NCI-H1436 (cell line): Measurements from ENCODE around the gene CDK6.
"Not testable (repeated sequence)": the region's sequence is repeated elsewhere in the genome, so short reads cannot be mapped to it uniquely, and the experiment has no call there.

Experiments
- DNase-seq: peaks from one replicate; lab custom pipeline; 2025; lab: John Stamatoyannopoulos, UW

Gene CDK6

DNA sequence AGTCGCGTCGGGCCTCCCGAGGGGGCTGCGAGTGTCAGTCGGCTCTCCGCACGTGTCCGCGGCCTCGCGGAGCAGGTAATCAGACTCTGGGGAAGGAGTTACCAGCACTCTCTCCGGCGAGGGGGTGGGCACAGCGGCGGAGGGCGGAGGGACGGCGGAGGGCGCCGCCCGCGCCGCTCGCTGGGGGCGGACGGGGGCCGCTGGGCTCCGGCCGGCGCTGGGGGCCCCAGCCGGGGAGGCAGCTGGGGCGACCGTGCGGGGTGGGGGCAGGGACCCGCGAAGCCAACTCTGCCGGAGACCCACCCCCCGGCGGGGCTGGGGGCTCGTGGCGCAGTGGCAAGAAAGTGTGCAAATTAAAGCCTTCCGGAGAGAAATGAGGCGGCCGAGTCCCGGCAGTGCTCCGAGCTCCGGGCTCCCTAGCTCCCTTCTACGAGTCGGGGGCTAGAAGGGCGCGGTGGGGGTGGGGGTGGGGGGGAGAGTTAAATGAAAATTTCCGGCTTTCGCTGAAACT, at the start of gene CDK6:
CDK6 (minus strand) TSS at position 85 of the 511 bp plus-strand sequence. CDS start 3,250 bp downstream, outside the sequence.
- no peak for DNase-seq

DNA sequence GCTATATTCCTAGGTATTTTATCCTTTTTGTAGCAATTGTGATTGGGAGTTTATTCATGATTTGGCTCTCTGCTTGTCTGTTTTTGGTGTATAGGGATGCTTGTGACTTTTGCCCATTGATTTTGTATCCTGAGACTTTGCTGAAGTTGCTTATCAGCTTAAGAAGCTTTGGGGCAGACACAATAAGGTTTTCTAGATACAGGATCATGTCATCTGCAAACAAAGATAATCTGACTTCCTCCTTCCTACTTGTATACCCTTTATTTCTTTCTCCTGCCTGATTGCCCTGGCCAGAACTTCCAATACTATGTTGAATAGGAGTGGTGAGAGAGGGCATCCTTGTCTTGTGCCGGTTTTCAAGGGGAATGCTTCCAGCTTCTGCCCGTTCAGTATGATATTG, 49.7 kb upstream of the CDK6 start:
- DNase-seq: not testable (repeated sequence)

DNA sequence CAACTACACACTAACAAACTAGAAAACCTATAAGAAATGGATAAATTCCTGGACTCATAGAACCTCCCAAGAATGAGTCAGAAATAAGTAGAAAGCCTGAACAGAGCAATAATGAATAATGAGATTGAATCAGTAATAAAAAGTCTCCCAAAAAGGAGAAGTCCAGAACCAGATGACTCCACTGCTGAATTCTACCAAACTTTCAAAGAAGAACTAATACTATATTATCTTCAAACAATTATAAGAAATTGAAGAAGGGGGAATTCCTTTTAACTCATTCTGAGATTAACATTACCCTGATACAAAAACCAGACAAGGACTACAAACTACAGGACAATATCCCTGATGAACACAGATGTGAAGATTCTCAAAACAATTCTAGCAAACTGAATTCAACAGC, 47.8 kb upstream of the CDK6 start:
- DNase-seq: no peak

DNA sequence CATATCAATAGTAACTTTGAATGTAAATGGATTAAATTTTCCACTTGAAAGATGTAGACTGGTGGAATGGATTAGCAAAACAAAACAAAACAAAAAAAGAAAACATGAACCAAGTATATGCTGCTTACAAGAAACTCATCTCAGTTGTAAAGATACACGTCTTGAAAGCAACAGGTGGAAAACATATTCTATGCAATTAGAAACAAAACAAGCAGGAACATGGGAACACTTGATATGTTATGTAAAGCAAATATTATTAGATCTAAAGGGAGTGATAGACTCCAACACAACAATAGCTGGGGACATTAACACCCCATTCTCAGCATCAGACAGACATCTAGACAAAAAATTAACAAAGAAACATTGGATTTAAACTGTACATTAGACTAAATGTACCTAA, 46.4 kb upstream of the CDK6 start:
- DNase-seq: no peak

DNA sequence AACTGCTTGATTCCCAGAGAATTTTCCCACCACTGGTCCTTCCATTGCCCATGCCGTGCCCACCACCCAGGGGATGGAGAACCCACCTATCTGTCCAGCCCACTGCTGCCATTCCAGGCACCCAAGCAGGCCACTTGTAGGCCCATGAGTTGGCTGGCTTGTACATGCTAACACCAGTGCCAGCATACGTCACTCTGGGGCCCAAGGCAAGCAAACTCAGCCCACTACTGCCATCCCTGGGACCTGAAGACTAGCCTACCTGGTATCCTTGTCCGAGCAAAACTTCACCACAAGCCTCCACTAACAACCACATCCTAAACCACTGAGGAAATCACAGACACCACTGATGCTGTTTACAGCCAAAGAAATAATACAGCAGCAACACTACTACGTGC, 44.7 kb upstream of the CDK6 start:
- no peak for DNase-seq

DNA sequence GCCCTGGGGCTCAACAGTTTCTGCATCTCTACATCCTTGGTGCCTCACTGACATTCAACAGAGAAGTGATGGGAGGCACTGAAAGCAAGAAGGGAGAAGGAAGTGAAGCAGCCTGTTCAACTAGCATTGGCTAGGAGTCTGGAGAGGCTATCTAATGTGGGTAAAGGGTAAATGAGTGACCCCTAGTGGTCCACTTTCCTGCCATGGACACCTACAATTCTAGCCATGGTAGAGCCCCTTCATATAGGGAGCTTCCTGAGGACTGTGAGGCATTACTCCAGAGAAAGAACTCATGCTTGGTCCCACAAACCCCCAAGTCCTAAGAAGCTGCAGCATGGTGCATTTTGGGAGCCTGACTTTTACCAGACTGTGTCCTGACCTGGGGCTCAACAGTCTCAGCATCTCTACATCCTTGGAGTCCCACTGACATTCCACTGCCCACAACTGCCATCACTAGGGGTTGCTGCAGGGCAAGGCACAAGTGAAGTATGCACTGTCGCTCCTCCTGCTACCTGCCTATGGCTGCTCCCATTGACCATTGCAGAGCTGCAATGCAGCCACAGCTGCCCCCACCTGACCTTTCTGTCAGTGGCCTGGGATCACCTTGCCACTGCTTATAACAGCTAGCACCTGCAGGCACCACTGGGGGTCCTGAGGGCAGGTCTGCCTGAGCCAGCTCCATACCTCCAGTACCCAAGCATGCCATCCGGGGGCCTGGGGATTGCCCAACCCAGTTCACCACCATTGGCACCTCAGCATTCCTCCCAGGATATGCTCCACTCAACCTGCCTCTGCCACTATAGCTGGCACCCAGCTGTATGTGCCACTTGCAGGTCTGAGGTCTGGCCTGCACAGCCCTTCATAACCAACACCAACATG, 44.1 kb upstream of the CDK6 start:
- no peak for DNase-seq

DNA sequence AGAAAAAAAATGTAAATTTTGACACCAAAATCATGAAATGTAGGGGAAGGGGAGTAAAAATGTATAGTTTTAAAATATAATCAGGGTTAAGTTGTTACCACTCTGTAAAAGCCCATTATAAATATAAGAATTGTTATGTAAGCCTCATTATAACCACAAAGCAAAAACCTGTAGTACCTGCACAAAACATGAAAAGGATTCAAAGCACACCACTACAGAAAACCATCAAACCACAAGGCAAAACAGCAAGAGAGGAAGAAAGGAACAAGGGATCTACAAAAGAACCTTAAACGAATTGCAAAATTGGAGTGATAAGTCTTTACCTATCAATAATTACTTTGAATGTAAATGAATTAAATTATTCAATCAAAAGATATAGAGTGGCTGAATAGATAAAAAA, 41.0 kb upstream of the CDK6 start:
- DNase-seq: no peak

DNA sequence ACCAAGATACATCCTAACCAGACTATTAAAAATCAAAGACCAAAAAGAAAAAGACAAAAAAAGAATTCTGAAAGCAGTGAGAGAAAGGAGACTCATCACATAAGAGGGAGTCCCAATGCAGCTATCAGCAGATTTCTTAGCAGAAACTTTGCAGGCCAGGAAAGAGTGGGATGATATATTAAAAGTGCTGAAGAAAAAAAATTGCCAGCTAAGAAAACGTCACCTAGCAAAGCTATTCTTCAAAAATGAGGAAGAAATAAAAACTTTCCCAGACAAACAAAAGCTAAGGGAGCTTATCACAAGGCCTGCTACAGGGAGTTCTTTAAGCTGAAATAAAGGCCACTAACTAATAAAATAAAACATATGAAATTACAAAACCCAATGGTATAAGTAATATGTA, 40.5 kb upstream of the CDK6 start:
- no peak for DNase-seq

DNA sequence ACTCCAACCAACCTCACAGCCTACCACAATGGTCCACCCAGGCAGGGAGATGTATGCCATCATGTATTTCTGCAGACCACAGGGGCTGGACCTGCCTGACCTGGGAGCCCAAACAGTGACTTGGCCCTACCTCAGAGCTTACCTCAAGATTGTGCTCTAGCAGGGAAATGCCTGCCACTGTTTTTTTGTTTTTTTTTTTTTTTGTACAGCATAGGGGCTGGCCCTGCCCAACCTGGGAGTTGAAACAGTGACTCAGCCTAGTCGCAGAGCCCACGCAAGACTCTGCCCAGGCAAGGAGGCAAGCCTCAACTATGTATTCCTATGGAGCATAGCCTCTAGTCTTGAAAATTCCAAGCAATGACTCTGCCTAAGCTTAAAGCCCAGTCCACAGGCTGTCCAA, 39.3 kb upstream of the CDK6 start:
- no peak for DNase-seq

DNA sequence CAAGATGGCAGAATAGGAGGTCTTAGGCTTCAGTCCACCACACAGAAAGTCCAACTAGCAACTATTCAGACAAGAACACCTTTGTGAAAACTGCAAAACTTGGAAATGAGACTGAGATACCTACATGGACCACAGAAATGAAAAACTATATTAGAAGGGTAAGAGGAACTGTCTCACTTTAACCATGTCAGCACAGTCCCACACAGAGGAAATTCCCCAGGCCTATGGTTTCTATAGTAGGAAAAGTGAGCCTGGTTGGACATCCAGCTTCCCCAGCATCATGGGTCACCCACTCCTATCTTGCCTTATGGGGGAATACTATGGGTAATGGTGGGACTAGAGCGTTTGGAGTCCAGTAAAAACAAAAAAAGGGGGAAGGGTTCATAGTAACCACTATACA, 38.8 kb upstream of the CDK6 start:
- DNase-seq: no peak

DNA sequence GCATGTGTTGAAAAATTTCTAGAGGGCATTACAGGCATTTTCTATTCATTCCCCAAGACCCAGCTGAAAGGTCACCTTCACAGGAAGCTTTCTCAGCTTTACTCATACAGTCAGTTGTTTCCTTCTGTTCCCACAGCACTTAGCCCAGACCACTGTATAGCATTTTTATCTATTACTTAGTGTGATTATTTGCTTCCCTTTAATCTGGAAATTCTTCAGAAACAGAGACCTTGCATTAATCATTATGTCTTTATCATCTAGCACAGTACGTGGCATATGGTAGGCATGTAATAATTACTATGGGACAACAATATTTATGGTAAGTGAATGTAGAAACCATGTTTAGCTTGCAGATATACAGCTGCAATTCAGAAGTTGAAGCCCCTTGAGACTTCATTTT, 38.2 kb upstream of the CDK6 start:
- no peak for DNase-seq

DNA sequence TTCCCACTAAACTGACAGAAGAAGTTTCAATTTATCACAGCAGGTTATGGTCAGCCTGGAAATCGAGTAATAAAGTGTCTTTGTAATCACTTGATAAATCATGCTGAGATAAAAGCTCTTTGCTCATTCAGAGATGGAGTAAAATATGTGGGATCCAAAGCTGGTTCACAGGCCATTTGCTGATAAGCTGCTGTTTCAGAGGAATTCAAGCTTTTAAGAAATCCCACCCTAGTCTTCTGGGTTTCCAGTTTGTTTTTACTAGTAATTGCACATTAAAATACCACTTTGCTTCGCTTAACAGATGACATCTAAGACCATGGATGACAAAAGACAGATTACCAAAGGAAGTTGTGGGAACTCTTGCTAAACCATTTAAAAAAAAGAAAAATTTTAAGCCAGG, 37.4 kb upstream of the CDK6 start:
- DNase-seq: no peak

DNA sequence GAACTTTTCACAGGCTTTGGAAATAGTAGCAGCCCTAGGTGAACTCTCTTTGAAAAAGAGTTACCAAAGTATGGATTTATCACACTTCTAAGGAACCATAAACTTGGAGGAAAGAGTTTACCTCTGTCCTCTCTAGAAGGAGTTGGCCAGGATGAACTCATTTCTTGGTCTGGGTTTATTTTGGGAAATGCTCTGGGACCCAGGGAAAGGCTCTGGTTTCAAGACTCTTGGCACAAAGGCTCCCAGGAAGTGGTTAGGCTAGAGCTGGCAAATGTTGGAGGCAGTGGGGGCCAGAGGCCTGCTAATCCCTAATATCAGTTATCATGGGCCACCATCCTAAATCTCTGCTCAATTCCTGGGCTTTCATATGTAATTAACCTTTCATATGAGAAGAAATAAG, 36.3 kb upstream of the CDK6 start:
- DNase-seq: no peak

DNA sequence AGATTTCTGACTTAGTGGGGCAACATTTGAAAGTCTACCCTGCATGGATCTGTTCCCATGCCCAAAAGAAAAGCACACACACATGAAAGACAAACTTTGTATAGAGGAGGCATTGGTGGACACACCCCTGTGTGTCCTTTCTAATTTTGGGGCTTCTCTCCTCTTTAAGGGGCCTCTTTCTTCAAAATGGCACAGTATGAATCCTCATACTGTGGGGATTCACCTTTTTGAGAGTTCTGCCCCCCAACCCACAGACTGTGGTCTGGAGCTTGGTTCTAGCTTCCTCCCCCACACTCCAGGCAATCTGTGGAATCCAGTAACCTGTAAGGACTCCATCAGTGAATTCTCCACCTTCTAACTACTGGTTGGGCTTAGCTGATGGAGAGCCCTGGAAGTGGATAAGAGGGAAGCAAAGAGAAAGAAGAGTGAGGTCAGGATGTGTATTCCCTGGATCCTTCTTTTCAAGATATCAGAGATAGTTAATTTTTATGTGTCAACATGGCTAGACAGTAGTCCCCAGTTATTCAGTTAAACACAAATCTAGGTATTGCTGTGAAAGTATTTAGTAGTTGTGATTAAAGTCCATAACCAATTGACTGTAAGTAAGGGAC, 32.4 kb upstream of the CDK6 start:
- DNase-seq: no peak

DNA sequence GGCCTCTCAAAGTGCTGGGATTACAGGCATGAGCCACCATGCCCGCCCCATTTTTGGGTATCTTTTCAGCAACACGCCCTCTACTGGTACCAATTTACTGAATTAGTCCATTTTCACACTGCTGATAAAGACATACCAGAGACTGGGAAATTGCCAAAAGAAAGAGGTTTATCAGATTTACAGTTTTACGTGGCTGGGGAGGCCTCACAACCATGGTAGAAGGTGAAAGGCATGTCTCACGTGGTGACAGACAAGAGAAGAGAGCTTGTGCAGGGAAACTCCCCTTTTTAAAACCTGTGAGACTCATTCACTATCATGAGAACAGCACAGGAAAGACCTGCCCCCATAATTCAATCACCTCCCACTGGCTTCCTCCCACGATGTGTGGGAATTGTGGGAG, 27.8 kb upstream of the CDK6 start:
- DNase-seq: not testable (repeated sequence)

DNA sequence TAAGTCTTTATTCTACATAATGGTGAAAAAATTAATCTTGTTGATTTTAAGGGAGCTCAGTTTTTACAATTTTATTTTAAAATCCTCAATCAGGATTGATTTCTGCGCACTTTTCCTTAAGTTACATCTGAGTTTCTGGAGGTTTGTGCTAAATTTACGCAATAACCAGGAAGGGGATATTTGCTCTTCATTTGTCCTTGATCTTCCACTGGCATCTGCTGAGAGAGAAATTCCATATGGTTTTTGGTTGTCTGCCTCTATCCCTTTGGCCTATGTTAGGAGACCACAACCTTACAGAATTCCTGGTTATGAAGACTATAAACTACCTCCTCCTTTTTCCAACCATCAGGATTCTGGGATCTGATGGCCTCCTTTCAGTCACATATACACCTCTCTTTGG, 20.1 kb upstream of the CDK6 start:
- DNase-seq: no peak

DNA sequence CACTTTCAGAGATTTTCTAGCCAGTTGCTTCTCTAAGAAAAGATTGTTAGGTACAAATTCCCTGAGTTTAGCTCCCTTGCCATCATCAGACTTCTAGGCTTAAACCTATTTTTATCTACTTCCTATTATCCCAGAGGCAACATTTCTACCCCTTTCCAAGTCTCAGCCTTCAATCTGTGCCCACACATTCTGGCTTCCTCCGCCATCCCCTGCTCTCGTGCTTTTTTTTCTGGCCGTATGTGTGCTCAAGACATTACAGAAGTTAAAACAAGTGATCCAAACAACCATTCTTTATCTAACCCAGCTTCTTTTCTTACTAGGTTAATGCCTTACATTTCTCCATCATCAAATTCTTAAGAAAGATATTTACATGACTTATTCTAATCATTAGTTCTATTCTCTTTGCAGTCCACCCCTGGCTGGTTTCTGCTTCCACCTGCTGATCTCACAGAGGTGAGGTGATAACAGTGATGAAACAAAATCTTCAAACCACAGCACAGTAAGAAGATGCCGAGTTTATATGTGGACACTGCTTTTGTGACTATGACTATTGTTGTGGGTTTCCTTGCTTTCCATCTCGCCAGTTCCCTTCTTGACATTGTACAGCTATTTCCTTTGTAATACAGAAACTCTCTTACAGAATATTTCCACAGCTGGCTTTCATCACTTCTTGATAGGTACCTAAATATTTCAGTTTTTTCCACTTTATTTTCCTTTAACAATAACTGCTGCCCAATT, 18.3 kb upstream of the CDK6 start:
- no peak for DNase-seq

DNA sequence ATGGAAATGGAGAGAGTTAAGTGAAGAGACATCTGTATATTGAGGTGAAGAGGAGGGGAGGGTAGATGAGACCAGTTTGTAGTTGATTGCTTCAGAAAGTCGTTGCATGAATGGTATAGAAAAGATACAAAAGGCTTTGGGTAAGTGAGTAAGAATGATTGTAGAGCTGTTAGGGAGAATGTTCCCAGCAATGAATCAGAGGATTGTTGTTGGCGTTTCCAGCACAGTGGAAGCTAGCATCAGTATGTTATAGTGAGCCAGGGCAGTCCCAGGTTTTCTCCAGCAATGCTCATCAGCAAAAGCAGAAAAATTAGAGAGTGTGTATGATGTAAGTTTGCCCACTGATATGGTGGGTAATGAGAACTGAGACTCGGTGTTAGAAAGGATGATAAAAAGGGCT, 15.4 kb upstream of the CDK6 start:
- DNase-seq: no peak

DNA sequence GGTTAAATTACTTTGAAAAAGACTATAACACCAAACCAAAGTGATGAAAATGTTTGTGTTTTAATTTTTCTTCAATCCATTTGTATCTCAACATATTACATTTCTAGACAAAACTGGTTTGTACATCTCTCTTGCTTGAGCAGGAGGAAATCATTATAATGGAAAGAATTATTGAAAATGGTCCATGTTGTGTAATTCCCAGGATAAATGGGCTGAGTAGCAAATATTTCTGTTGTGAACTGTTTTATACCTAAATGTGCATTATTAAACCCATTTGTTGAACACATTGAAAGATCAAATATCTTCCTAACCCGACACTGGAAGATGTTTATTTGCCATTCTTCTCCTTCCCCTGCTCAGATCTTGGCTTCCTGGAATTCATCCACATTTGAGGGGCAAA, 14.1 kb upstream of the CDK6 start:
- no peak for DNase-seq

DNA sequence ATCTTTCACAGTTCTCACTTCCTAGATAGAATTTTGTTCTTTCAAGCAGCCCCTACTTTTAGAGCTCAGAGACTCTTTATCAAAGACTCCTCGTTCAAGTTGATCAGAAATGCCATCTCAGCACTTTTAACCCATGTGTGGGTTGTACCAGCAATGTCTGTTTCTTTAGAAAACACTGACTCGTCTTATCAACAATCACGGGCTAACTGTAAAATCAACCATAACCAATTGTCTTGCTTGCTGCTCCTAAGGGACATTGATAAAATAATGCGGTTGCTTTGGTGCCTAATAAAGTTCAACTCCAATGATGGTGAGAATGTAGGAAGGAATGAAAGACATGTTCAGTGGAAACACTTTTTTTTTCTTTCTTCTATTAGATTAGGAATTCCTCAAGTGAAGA, 12.9 kb upstream of the CDK6 start:
- DNase-seq: no peak

DNA sequence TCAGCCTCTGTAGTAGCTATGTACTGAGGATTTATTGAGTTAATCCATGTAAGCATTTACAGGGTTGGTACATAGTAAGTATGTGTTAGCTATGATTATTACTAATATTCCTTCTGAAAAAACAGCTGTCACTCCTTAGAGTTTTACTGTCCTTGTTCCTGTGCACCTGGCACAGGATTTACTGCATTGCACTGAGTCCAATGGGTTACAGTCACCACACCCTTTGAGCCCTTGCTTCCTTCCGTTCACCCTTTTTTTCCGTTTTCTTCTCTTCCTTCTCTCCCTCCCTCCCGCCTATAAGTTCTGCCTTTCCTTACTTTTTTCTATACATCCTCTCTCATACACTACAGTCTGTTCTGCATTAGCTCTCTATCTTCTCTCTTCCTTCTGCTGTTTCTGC, 12.5 kb upstream of the CDK6 start:
- DNase-seq: no peak

DNA sequence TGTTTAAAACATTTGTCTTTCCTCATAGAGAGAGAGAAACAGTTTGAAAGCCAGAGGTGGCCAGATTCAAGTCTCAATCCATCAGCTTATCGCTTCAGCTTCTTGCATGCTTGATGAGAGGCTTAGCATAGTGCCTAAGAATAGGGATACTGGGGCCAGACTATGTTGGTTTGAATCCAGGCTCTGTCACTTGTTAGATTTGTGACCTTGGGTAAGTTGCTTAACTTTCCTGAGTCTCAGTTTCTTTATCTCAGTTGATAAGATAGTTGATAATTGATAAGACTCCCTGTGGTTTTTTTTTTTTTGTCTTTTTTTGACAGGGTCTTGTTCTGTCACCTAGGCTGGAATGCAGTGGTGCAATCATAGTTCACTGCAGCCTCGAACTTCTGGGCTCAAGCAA, 12.1 kb upstream of the CDK6 start:
- no peak for DNase-seq

DNA sequence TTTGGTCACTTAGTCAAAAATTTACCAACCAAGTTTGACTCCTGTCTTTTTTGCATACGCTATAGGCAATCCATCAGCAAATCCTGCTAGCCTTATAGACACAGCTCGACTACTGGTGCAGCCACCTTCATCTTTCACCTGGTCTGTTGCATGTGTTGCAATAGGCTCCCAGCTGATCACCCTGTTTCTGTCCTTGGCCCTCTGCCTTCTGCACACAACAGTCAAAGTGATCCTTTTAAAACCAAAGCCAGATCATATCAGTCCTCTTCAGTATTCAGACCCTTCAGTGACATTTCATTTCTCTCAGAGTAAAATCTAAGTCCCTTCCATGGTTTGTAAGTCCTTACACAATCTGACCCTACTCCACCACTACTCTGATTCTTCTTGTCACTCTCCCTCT, 10.9 kb upstream of the CDK6 start:
- DNase-seq: no peak
